OCI-LY7 (cell line): ENCODE data around the gene HDHD5.

ENCODE experiments used
- EZH2phosphoT487 ChIP-seq: fragments of 200-600 bp; sonication (generic); IDR thresholded peaks from 2 replicates; pipeline ENCODE4 v1.6.1; 2018; ENCODE audit warnings: low read depth, borderline replicate concordance, mild to moderate bottlenecking, mixed run types, antibody characterized with exemption, low read length, moderate library complexity, mixed read lengths
- TF ChIP-seq, protein P1 (sequence below): fragments of 200-600 bp; sonication (generic); conservative IDR thresholded peaks from 2 replicates; pipeline ENCODE4 v1.5.1; 2014; ENCODE audit warnings: mild to moderate bottlenecking, antibody characterized with exemption, low read length, moderate library complexity, mixed read lengths

DNA sequence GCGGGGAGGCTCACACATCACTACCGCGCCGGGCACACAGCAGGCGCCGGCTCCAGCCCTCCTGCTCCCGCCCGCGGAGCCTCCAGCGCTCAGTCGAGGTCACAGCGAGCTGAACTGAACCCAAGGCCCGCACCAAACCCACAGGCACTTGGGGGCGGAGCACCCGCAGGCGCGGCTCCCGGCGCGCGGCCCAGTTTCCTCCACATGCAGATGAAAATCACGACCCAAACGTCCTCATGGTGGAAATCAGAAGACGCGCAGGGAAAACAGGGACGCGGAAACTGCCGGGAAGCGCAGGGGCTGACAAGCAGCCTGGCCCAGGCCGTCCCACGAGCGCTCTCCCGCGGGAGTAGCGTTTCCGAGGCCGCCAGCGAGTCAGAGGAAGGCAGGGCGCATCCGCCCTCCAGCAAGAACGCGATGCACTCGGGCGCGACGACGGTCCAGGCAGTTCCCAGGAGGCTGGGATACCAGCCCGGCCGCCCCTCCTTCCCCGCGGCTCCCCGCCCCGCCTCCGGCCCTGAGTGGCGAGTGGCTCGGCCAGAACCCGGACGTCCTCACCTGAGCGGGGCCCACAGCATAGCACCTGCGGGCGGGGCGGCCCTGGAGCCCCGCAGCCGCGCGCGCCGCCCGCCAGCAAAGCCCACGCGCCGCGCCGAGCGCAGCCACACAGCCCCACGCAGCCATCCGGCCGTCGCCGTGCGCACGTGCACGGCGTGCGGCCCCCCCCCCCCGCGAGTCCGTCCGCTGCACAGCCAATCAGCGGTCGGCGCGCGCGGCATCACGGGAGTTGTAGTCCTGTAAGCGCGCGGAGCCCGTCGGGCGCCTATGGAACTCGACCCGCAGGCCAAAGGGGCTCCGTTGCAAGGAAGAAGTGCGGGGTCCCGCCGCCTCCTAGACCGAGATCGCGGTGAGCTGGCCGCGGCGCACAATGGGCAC is at the start of gene HDHD5:
- TF ChIP-seq, protein P1, sequence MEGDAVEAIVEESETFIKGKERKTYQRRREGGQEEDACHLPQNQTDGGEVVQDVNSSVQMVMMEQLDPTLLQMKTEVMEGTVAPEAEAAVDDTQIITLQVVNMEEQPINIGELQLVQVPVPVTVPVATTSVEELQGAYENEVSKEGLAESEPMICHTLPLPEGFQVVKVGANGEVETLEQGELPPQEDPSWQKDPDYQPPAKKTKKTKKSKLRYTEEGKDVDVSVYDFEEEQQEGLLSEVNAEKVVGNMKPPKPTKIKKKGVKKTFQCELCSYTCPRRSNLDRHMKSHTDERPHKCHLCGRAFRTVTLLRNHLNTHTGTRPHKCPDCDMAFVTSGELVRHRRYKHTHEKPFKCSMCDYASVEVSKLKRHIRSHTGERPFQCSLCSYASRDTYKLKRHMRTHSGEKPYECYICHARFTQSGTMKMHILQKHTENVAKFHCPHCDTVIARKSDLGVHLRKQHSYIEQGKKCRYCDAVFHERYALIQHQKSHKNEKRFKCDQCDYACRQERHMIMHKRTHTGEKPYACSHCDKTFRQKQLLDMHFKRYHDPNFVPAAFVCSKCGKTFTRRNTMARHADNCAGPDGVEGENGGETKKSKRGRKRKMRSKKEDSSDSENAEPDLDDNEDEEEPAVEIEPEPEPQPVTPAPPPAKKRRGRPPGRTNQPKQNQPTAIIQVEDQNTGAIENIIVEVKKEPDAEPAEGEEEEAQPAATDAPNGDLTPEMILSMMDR: no peak
- no peak for TF ChIP-seq EZH2phosphoT487
